ENCODE results near the gene DNAH14.

DNAH14 gene

DNA sequence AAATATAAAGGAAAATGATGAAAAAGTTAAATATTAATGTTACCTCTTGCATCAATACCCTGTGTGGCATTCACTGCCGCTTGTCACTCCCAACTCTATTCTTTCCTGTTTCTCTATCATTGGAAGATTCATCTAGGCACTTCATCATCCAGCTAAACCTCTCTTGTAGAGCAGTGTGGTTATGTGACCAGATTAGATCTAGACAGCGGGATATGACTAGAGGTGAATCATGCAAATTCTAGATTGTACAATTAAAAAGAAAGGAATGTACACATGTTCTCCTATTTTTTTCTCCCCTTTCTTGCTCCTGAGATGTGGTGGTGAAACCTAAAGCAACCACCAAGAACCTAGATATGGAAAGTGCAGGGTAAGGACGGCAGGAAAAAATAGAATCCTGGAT lies 324.3 kb downstream of the DNAH14 start:
- H3K9me3 ChIP-seq (ENCODE audit: control insufficient read depth, low read length): peaks cover 3% of the 10 kb centered on the region
- no peak overlapping the region for H3K4me3 ChIP-seq (ENCODE audit: low read depth, low read length)
- no peaks in the 10 kb centered on the region for H3K36me3 ChIP-seq (ENCODE audit: control insufficient read depth, insufficient read depth, low read length)
- no peaks in the 10 kb centered on the region for H3K4me1 ChIP-seq
- H3K27ac ChIP-seq: no peak overlapping the region
- TF ChIP-seq CTCF (IDR thresholded peaks at IDR 0.05): no peak
- no peak overlapping the region for H2AFZ ChIP-seq
- H3K9ac ChIP-seq: no peak overlapping the region
- H3K27me3 ChIP-seq (ENCODE audit: control insufficient read depth, insufficient read depth, low read length): no peaks in the 10 kb centered on the region
- no peak overlapping the region for H3K4me2 ChIP-seq (ENCODE audit: low read length)
- H3K79me2 ChIP-seq: no peaks in the 10 kb centered on the region

- TF ChIP-seq CTCF (IDR thresholded peaks at IDR 0.05): no peak
- Histone ChIP-seq H2AFZ (no peak overlapping the region), H3K36me3 (ENCODE audit: control insufficient read depth, insufficient read depth, low read length) (no peaks in the 10 kb centered on the region), H3K27ac (no peak overlapping the region), H3K27me3 (ENCODE audit: control insufficient read depth, insufficient read depth, low read length) (no peaks in the 10 kb centered on the region), H3K9ac (no peak overlapping the region), H3K4me3 (ENCODE audit: low read depth, low read length) (no peak overlapping the region), H3K9me3 (ENCODE audit: control insufficient read depth, low read length) (peaks cover 3% of the 10 kb centered on the region), H3K4me2 (ENCODE audit: low read length) (no peak overlapping the region), H3K4me1 (no peaks in the 10 kb centered on the region), H3K79me2 (no peaks in the 10 kb centered on the region)
Measured at GRCh38 chr1:225254676-225255075, 325.2 kb downstream of the DNAH14 start.

GRCh38 chr1:225257081-225257480 lies 327.6 kb downstream of the DNAH14 start:
- Histone ChIP-seq H3K36me3 (ENCODE audit: control insufficient read depth, insufficient read depth, low read length) (no peaks in the 10 kb centered on the region), H3K27ac (no peak overlapping the region), H3K4me2 (ENCODE audit: low read length) (no peak overlapping the region), H2AFZ (no peak overlapping the region), H3K9ac (no peak overlapping the region), H3K4me1 (no peaks in the 10 kb centered on the region), H3K4me3 (ENCODE audit: low read depth, low read length) (no peak overlapping the region), H3K27me3 (ENCODE audit: control insufficient read depth, insufficient read depth, low read length) (no peaks in the 10 kb centered on the region), H3K9me3 (ENCODE audit: control insufficient read depth, low read length) (peaks cover 3% of the 10 kb centered on the region), H3K79me2 (no peaks in the 10 kb centered on the region)
- TF ChIP-seq CTCF (IDR thresholded peaks at IDR 0.05): no peak

DNA sequence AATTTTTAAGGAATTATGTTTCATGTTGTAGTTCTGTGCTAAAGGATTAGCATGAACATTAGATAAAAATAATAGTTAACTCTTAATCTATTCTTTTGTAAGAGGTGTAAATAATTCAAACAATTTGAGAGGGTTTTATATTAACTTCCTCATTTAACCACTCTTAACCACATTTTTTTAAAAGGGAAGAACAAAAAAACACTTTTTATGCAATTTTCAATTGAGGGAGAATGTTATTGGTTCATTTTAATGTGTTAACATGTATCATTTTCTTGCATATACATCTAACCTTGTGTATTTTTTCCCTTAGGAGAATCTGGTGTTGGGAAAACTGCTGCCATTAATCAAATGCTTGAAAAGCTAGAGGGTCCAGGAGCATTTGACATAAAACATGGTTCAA lies 329.3 kb downstream of the DNAH14 start:
- no peak for TF ChIP-seq CTCF (IDR thresholded peaks at IDR 0.05)
- H3K4me3 ChIP-seq (ENCODE audit: low read depth, low read length): no peak overlapping the region
- H3K9ac ChIP-seq: no peak overlapping the region
- no peak overlapping the region for H3K4me2 ChIP-seq (ENCODE audit: low read length)
- no peak overlapping the region for H3K27ac ChIP-seq
- no peaks in the 10 kb centered on the region for H3K79me2 ChIP-seq
- peaks cover 3% of the 10 kb centered on the region for H3K9me3 ChIP-seq (ENCODE audit: control insufficient read depth, low read length)
- H3K4me1 ChIP-seq: no peaks in the 10 kb centered on the region
- H3K27me3 ChIP-seq (ENCODE audit: control insufficient read depth, insufficient read depth, low read length): no peaks in the 10 kb centered on the region
- H2AFZ ChIP-seq: no peak overlapping the region
- no peaks in the 10 kb centered on the region for H3K36me3 ChIP-seq (ENCODE audit: control insufficient read depth, insufficient read depth, low read length)

- Histone ChIP-seq H3K79me2 (no peaks in the 10 kb centered on the region), H2AFZ (no peak overlapping the region), H3K27me3 (ENCODE audit: control insufficient read depth, insufficient read depth, low read length) (no peaks in the 10 kb centered on the region), H3K4me1 (no peaks in the 10 kb centered on the region), H3K9ac (no peak overlapping the region), H3K36me3 (ENCODE audit: control insufficient read depth, insufficient read depth, low read length) (no peaks in the 10 kb centered on the region), H3K4me3 (ENCODE audit: low read depth, low read length) (no peak overlapping the region), H3K4me2 (ENCODE audit: low read length) (no peak overlapping the region), H3K9me3 (ENCODE audit: control insufficient read depth, low read length) (peaks cover 3% of the 10 kb centered on the region), H3K27ac (no peak overlapping the region)
- TF ChIP-seq CTCF (IDR thresholded peaks at IDR 0.05): no peak
Measured at GRCh38 chr1:225259542-225259941, 330.1 kb downstream of the DNAH14 start.
